IMR-90 (cell line): ENCODE data around the gene IREB2.

ENCODE experiments used
- BHLHE40 ChIP-seq: fragments of 150-350 bp; IDR thresholded peaks from 2 replicates; pipeline ENCODE4 v1.6.1; 2016; ENCODE audit warnings: mild to moderate bottlenecking, low read depth, low read length
- CTCF ChIP-seq: conservative IDR thresholded peaks from 2 replicates; pipeline ENCODE4 v1.5.1; 2012; ENCODE audit warnings: mild to moderate bottlenecking, low read depth, low read length, improper control_type of control experiment
- MAZ ChIP-seq: IDR thresholded peaks from 2 replicates; pipeline ENCODE4 v1.6.1; 2012; ENCODE audit warnings: low read depth, mild to moderate bottlenecking, low read length, improper control_type of control experiment, moderate library complexity, borderline replicate concordance
- RCOR1 ChIP-seq: IDR thresholded peaks from 2 replicates; pipeline ENCODE4 v1.6.1; 2012; ENCODE audit warnings: mild to moderate bottlenecking, low read length, improper control_type of control experiment; ENCODE audit not compliant: insufficient replicate concordance
- RFX5 ChIP-seq: IDR thresholded peaks from 2 replicates; pipeline ENCODE4 v1.8.0; 2012; ENCODE audit warnings: low read depth, mild to moderate bottlenecking, low read length, moderate library complexity
- SMC3 ChIP-seq: fragments of 150-350 bp; IDR thresholded peaks from 2 replicates; pipeline ENCODE4 v1.6.1; 2016; ENCODE audit warnings: low read depth, mild to moderate bottlenecking, antibody characterized with exemption, low read length, moderate library complexity

- TF ChIP-seq CTCF, result no peak
- no peak for TF ChIP-seq RFX5
- no peak for TF ChIP-seq SMC3
- no peak for TF ChIP-seq MAZ
- no peak for TF ChIP-seq RCOR1
- no peak for TF ChIP-seq BHLHE40
Measured at GRCh38 chr15:78524230-78524629, 86.2 kb downstream of the IREB2 start.
